T-helper 2 cell treated with Interferon-gamma antibody and Interleukin-4, amounts not matched to agents 5 μg/mL and 100 μg/mL, for 36 hours (primary cell): ENCODE measurements around the gene IFIT1B.

ENCODE experiments used
- DNase-seq: peaks from one replicate; pipeline ENCODE4 v3.0.0; 2021; ENCODE audit warnings: low spot score
- H3K27ac Mint-ChIP-seq: one replicate; pipeline ENCODE4 v1.8.0; 2021; ENCODE audit warnings: mild to moderate bottlenecking, mixed read lengths
- H3K27me3 Mint-ChIP-seq: one replicate; pipeline ENCODE4 v1.8.0; 2021; ENCODE audit warnings: low read depth, mixed read lengths
- H3K36me3 Mint-ChIP-seq: one replicate; pipeline ENCODE4 v1.8.0; 2021; ENCODE audit warnings: low read depth, mixed read lengths
- H3K4me1 Mint-ChIP-seq: one replicate; pipeline ENCODE4 v1.8.0; 2021; ENCODE audit warnings: low read depth, mixed read lengths
- H3K4me3 Mint-ChIP-seq: one replicate; pipeline ENCODE4 v1.8.0; 2022; ENCODE audit warnings: mild to moderate bottlenecking, moderate library complexity, mixed read lengths
- H3K9me3 Mint-ChIP-seq: one replicate; pipeline ENCODE4 v1.8.0; 2021; ENCODE audit warnings: mixed read lengths

IFIT1B gene

DNA sequence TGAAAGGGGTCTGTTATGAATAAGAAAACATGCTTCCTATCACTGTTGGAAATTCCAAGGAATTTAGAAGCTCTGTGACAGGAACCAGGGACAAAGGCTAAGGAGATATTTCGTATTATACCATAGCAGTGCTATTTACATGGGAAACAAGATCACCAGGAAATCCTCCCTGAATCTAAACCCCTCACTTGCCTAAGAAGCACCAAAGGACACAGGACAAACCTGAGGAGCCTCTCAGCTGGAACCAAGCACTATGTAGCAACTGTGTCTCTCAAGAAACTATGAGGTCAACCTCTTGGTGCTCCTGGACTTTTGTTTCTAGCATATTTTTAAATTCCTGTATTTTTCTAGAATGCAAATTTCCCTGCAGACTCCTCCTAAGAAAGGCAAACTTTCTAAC lies 20.8 kb upstream of the IFIT1B start:
- DNase-seq = no peak
- Mint-ChIP-seq H3K4me1 (peaks cover 3% of the 10 kb centered on the region), H3K36me3 (no peaks in the 10 kb centered on the region), H3K9me3 (no peaks in the 10 kb centered on the region), H3K27ac (no peak overlapping the region), H3K4me3 (no peak overlapping the region), H3K27me3 (peaks cover 57% of the 10 kb centered on the region)

DNA sequence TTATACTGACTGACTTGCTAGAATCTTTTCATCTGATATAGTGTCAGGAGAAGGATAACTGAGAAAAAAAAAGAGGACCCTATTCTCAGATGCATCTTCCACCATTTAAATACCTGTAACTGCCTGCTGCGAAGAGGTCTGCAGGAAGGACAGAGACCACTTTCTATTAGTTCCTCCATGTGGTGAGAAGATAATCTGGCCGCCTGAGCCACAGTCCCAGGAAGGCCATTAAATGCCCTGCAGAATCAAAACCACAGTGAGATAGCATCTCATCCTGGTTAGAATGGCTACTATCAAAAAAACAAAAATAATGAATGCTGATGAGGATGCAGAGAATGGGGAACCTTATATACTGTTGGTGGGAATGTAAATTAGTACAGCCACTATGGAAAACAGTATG lies 19.9 kb upstream of the IFIT1B start:
- no peak overlapping the region for H3K27ac Mint-ChIP-seq
- DNase-seq = no peak

DNA sequence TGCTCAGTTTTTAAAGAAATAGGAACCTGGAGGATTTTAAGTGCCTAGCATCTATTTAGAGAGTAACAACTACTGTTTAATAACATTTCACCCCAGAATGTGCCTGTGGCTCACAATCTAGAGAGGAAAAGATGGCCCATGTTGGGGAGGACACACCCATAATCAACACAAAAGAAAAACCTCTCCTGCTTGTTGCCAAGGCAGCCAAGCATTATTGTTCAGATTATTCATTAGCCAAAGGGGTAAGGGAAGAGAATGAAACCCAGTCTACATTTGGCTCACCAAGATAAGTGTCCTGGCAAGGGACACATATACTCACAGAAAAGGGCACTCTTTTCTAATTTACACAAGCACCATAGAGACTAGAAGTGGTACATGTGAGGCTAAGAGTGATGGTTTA lies 17.7 kb upstream of the IFIT1B start:
- DNase-seq = no peak
- Mint-ChIP-seq H3K27me3 (peaks cover 39% of the 10 kb centered on the region), H3K4me1 (peaks cover 8% of the 10 kb centered on the region), H3K4me3 (no peak overlapping the region), H3K9me3 (no peaks in the 10 kb centered on the region), H3K27ac (no peak overlapping the region), H3K36me3 (no peaks in the 10 kb centered on the region)

More for the DNA sequence above, 19.9 kb upstream of the IFIT1B start:
- Mint-ChIP-seq H3K4me3 (no peak overlapping the region), H3K9me3 (no peaks in the 10 kb centered on the region), H3K27me3 (peaks cover 48% of the 10 kb centered on the region), H3K4me1 (no peaks in the 10 kb centered on the region), H3K36me3 (no peaks in the 10 kb centered on the region)

DNA sequence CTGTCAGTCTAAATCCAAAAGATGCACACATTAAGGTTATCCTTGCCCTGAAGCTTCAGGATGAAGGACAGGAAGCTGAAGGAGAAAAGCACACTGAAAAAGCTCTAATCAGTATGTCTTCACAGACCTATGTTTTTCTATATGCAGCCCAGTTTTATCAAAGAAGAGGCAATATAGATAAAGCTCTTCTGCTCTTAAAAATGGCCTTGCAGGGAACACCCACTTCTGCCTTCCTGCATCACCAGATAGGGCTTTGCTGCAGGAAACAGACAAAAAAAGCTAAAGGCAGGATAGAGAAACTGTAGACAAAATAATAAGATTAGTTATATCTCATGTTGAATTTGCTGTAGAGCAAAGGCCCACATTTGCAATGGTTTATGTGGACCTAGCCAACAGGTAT lies 14.9 kb upstream of the IFIT1B start:
- H3K9me3 Mint-ChIP-seq = no peaks in the 10 kb centered on the region
- peaks cover 27% of the 10 kb centered on the region for H3K27me3 Mint-ChIP-seq
- H3K36me3 Mint-ChIP-seq = no peaks in the 10 kb centered on the region
- H3K4me3 Mint-ChIP-seq = no peak overlapping the region
- DNase-seq = no peak
- no peak overlapping the region for H3K27ac Mint-ChIP-seq
- peaks cover 11% of the 10 kb centered on the region for H3K4me1 Mint-ChIP-seq

DNA sequence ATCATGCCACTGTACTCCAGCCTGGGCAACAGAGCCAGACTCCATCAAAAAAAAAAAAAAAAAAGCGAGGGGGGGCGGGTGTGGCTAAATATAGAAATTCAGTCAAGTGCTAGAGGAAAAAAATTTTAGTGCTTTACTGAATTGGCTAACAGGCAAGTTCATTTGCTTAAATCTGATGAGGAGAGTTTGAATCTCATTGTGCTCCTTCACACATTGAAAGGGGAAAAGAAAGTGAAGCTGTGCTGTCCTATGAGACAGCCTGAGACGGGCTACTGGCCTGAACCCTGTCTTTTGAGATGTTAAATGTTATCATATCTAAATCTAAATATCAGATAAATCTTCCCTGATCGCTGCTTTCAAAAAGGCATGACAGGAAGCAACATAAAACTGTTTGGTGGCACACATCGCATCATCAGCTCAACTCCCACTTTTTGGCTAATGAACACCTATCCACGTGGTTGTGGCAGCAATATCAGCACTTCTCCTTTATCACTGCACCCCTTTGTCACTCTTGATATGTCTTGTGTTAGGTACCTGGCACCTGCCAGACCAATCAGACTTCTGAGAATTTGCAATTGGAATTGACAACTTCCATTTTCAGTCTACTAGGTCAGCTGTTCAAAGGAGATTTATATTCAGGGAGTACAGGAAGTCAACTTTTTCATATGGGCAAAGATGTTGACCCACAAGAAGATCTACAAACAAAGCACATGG lies 14.0 kb upstream of the IFIT1B start:
- Mint-ChIP-seq H3K27ac (no peak overlapping the region), H3K4me3 (no peak overlapping the region), H3K27me3 (peaks cover 22% of the 10 kb centered on the region), H3K36me3 (no peaks in the 10 kb centered on the region), H3K4me1 (peaks cover 11% of the 10 kb centered on the region), H3K9me3 (no peaks in the 10 kb centered on the region)
- no peak for DNase-seq

DNA sequence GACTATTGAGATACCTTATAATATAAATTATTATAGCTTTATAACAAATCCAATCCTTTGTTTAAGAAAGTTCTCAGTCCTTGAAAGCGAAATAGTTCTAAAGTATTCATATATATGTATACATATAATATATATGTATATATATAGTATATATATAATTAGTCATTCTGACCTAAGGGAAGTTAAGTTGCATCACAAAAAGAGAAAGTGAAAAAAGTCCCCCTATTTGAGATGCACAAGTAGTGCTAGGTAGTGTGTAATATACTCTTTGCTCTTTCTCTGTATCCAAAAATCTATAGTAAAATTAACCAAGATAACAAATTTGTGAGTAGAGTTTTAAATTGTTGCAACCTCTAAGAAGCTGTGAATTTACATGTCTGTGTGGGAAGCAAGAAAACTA lies 13.3 kb upstream of the IFIT1B start:
- Mint-ChIP-seq H3K27me3 (peaks cover 23% of the 10 kb centered on the region), H3K4me1 (peaks cover 11% of the 10 kb centered on the region), H3K9me3 (no peaks in the 10 kb centered on the region), H3K27ac (no peak overlapping the region), H3K4me3 (no peak overlapping the region), H3K36me3 (no peaks in the 10 kb centered on the region)
- DNase-seq = no peak

DNA sequence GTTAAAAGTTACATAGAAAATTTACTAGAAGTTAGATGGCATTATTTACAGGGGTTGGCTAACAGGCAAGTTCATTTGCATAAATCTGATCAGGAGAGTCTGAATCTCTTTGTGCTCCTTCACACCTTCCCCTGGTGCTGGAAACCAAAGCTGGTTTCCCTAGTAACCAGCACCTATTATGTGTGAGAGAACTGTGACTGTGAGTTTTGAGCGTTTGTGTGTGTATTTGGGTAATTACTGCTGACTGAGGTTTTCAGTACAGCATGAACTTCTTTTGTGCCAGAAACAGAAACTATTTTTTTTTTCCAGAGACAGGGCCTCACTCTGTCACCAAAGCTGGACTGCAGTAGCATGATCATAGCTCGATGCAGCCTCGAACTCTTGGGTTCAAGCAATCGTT lies 10.3 kb upstream of the IFIT1B start:
- Mint-ChIP-seq H3K36me3 (no peaks in the 10 kb centered on the region), H3K4me3 (no peak overlapping the region), H3K4me1 (peaks cover 11% of the 10 kb centered on the region), H3K27ac (no peak overlapping the region), H3K9me3 (no peaks in the 10 kb centered on the region), H3K27me3 (peaks cover 24% of the 10 kb centered on the region)
- no peak for DNase-seq

DNA sequence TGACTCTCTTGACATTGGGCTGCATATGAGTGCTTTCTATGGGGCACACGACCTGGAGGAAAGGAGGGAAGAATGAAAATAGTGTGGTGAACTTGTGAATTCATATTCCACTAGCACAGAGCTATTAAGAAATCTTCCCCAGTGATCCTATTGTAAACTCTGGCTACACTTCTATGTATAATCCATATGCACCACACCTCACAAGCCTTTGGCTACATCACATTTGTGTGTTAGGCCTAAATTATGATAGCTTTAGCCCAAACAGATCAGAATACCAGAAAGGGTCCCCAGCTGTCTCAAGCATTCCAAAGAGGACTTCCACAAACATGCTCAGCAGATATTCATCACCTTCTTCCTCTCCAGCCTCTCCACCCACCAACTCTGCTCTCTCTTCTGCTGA lies 9.7 kb upstream of the IFIT1B start:
- H3K27me3 Mint-ChIP-seq = peaks cover 29% of the 10 kb centered on the region
- H3K27ac Mint-ChIP-seq = no peak overlapping the region
- H3K4me3 Mint-ChIP-seq = no peak overlapping the region
- H3K9me3 Mint-ChIP-seq = no peaks in the 10 kb centered on the region
- no peaks in the 10 kb centered on the region for H3K36me3 Mint-ChIP-seq
- no peak for DNase-seq
- H3K4me1 Mint-ChIP-seq = peaks cover 11% of the 10 kb centered on the region

DNA sequence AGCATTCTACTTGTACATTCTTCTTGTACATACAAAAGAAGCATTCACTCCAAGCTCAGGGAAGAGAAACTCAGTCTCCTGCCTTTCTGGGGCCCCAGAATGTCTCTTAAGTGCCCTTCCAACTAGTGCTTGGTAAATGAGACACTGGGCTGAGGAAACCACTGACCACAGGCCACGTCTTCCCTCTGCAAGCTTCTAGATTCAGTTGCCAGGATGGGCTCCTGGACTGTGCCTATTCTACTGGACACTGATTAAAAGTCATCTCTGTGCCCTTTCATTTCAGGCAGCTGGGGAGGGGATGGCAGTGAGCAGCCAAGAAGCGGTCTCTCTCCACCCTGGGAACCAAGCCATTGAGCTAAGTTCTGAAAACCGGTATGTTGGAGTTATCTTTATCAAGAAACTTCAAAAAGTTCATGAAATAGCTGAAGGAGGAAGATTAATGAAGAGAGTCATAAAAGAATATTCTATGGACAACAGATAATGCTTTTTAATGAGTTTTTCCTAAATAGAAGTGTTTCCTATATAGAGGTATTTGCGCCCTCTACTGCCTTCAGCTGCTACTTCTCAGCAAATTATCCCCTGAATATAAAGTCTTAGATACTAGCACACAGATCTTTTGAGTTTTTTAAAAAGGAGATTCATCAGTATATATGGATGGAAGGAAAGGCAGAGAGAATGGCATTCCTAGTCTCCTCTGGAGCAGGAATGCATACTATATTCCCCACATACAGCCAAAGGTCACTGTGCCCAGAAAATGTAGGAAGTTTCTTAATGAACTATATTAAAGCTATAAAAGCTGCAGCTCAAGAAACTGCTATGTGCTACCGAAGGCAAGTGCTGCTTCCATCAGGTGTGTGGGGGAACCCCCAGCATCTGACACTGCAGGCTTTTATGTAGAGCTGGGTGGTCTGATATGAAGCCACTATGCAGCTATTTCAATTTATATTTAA lies 8.4 kb upstream of the IFIT1B start:
- Mint-ChIP-seq H3K9me3 (no peaks in the 10 kb centered on the region), H3K4me3 (no peak overlapping the region), H3K27ac (no peak overlapping the region), H3K4me1 (peaks cover 7% of the 10 kb centered on the region), H3K36me3 (no peaks in the 10 kb centered on the region), H3K27me3 (peaks cover 33% of the 10 kb centered on the region)
- no peak for DNase-seq

DNA sequence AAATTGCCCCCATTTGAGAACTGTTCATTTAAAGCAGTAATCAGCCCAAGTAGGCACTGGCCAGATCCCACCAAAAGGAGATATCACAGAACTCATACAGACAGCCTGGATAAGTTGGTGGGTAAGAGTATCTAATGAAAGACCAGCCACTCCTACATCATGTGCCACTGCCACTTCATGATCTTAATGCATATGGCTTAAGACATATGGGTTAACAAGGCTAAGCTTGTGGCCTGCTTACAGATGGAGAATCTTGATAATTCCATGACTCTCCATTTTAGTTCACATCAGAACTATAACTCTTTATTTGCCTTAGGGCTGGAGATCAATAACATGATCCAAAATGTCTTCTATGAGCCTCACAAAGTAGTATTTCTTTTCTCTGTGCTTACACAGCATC lies 6.8 kb upstream of the IFIT1B start:
- DNase-seq = no peak
- no peaks in the 10 kb centered on the region for H3K9me3 Mint-ChIP-seq
- no peak overlapping the region for H3K4me3 Mint-ChIP-seq
- H3K27ac Mint-ChIP-seq = no peak overlapping the region
- peaks cover 2% of the 10 kb centered on the region for H3K4me1 Mint-ChIP-seq
- H3K36me3 Mint-ChIP-seq = no peaks in the 10 kb centered on the region
- peaks cover 28% of the 10 kb centered on the region for H3K27me3 Mint-ChIP-seq

DNA sequence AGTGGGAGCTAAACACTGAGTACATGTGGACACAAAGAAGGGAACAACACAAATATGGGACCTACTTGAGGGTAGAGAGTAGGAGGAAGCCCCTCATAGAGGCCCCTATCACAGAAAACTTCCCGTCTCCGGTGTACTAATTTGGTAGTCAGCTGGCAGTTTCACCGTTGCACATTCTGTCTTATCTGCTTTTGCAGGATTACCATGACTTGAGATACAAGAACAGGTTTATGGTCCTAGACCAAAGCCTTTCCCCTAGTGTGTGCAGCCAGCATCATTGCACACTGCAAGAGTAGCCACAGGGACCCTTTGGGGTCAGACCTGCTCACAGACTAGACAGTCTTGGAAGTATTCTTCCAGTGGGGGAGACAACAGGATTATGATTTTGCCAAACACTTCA lies 5.9 kb upstream of the IFIT1B start:
- no peak for DNase-seq
- H3K4me3 Mint-ChIP-seq = no peak overlapping the region
- H3K27me3 Mint-ChIP-seq = peaks cover 30% of the 10 kb centered on the region
- no peaks in the 10 kb centered on the region for H3K9me3 Mint-ChIP-seq
- H3K36me3 Mint-ChIP-seq = no peaks in the 10 kb centered on the region
- no peak overlapping the region for H3K27ac Mint-ChIP-seq
- peaks cover 2% of the 10 kb centered on the region for H3K4me1 Mint-ChIP-seq

DNA sequence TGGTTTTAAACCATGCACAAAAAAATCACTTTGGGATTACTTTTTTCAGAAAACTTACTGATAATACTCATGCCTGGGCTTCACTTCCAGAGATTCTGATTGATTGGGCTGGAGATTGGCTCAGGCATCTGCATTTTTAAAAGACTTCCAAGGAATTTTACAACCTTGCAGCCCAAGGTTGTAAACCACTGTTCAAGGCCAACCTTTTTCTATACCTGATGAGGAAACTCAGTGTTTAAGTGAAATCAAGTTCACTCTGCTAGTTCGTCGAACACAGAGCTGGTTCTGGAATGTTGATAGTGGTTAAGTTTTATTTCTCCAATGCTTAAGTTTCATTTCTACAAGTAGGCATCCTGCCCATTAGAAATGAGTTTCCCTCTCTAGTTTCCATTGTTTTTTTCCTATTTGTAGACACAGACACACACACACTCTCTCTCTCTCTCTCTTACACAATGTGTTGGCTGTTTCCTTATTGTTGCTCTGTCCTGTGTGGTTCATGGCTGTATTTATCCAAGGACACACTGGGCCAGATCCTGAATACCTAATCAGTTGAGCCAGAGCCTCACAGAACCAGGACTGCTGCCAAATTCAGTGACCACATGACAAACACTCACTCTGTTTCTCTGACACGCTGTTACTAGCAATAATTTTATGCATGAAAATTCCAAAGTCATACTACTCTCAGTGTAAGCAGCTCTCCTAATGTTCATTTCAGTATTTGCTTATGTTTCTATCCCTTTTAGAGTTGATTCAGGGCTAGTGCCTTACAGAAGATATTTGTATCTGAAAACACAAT lies 3.7 kb upstream of the IFIT1B start:
- H3K9me3 Mint-ChIP-seq = no peaks in the 10 kb centered on the region
- no peak for DNase-seq
- H3K4me1 Mint-ChIP-seq = no peaks in the 10 kb centered on the region
- no peaks in the 10 kb centered on the region for H3K36me3 Mint-ChIP-seq
- peaks cover 32% of the 10 kb centered on the region for H3K27me3 Mint-ChIP-seq
- H3K27ac Mint-ChIP-seq = no peak overlapping the region
- no peak overlapping the region for H3K4me3 Mint-ChIP-seq

DNA sequence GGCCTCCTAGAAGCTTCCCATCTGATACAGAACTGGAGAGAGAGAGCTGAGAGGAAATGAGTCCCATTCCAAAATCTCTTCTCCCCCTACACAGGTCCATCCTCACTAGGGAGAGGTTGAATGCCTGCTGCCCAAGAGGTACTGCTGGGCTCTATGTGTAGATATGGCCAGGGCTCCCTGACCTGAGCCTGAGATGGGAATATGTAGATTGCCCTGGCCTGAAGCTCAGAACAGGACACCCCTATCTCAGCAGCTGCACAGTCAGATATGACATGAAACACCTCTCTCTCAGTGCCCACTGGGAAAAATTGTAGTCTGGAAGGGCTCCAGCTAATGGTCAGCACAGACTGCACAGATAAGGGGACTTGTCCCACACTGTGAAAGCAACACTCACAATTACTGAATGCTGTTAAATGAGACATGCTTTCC lies 3.1 kb upstream of the IFIT1B start:
- Mint-ChIP-seq H3K36me3 (no peaks in the 10 kb centered on the region), H3K9me3 (no peaks in the 10 kb centered on the region), H3K27me3 (peaks cover 32% of the 10 kb centered on the region), H3K27ac (no peak overlapping the region), H3K4me1 (no peaks in the 10 kb centered on the region), H3K4me3 (no peak overlapping the region)
- DNase-seq = no peak

DNA sequence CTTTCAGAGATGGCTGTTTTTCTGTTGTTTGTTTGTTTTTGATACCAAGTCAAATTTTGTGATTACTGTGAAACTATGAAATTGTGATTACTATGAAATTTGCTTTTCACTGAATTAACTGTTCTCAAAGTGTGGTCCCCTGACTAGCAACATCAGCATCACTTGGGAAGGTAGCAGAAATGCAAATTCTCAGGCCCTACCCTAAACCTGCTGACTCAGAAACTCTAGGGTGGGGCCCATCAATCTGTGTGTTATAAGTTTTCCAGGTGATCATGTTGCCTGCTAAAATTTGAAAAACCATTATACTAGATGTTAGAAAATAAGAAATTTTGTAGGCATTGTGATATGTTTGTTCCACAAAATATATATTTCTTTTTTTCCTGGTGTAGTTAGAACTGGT lies 1.2 kb downstream of the IFIT1B start:
- DNase-seq = no peak
- Mint-ChIP-seq H3K9me3 (no peaks in the 10 kb centered on the region), H3K27ac (no peak overlapping the region), H3K36me3 (no peaks in the 10 kb centered on the region), H3K4me1 (no peaks in the 10 kb centered on the region), H3K27me3 (peaks cover 23% of the 10 kb centered on the region), H3K4me3 (no peak overlapping the region)
